PC-3 (cell line): ENCODE measurements around the gene PPP1R8. TPM values are rescaled to one million over a fixed set of nuclear protein-coding genes. Genes with fewer than 3 reads are reported as not detected.

ENCODE experiments used
- ATAC-seq: fragments of 200-7000 bp; cut with Tn5 transposase; 2 replicates; pipeline ENCODE4 v1.9.1; 2020; ENCODE audit warnings: mild to moderate bottlenecking, moderate library complexity
- BruUV-seq: library from RNA; stranded (reverse); fragments of 400-500 nt; replicated peaks from 2 replicates; lab custom pipeline; 2021; lab: Mats Ljungman, UMichigan
- CTCF ChIA-PET: fragments of 300-600 bp; sonication (Branson Sonifier 250); formaldehyde crosslinking; loops from one replicate; lab custom pipeline; 2022; ENCODE audit warnings: antibody characterized with exemption; lab: Charles Lee
- POLR2A ChIA-PET: fragments of 300-600 bp; sonication (Branson Sonifier 250); formaldehyde crosslinking; loops from one replicate; lab custom pipeline; 2022; ENCODE audit warnings: antibody characterized with exemption; ENCODE audit not compliant: unreplicated experiment; lab: Charles Lee
- DNase-seq: peaks from one replicate; pipeline ENCODE4 v3.0.0-alpha.2; 2015
- H2AFZ ChIP-seq: fragments of 300-600 bp; sonication (generic); 2 replicates; pipeline ENCODE4 v1.6.0; 2016; ENCODE audit warnings: antibody characterized with exemption, low read length
- H3F3A ChIP-seq: fragments of 300-600 bp; sonication (generic); one replicate; pipeline ENCODE4 v1.6.0; 2017; ENCODE audit warnings: antibody characterized with exemption, low read length, control low read depth, mild to moderate bottlenecking; ENCODE audit not compliant: unreplicated experiment
- H3K27ac ChIP-seq: fragments of 300-600 bp; sonication (generic); 2 replicates; pipeline ENCODE4 v1.5.1; 2016; ENCODE audit warnings: mild to moderate bottlenecking, low read length
- H3K27me3 ChIP-seq: fragments of 300-600 bp; sonication (generic); 2 replicates; pipeline ENCODE4 v1.6.1; 2016; ENCODE audit warnings: low read length, mixed read lengths
- H3K36me3 ChIP-seq: fragments of 300-600 bp; sonication (generic); 2 replicates; pipeline ENCODE4 v1.6.1; 2016; ENCODE audit warnings: low read depth, mixed run types, low read length, mixed read lengths
- H3K4me1 ChIP-seq: fragments of 300-600 bp; sonication (generic); 2 replicates; pipeline ENCODE4 v1.5.1; 2016; ENCODE audit warnings: low read length; ENCODE audit not compliant: insufficient read depth
- H3K4me2 ChIP-seq: fragments of 300-600 bp; sonication (generic); 2 replicates; pipeline ENCODE4 v1.6.0; 2016; ENCODE audit warnings: low read length
- H3K4me3 ChIP-seq: fragments of 300-600 bp; sonication (generic); 2 replicates; pipeline ENCODE4 v1.5.1; 2016; ENCODE audit warnings: mild to moderate bottlenecking, low read length, mixed read lengths
- H3K79me2 ChIP-seq: fragments of 300-600 bp; sonication (generic); 2 replicates; pipeline ENCODE4 v1.6.1; 2017; ENCODE audit warnings: low read length, mixed read lengths
- H3K9ac ChIP-seq: fragments of 300-600 bp; sonication (generic); 2 replicates; pipeline ENCODE4 v1.6.0; 2016; ENCODE audit warnings: mild to moderate bottlenecking, low read length
- H3K9me2 ChIP-seq: fragments of 300-600 bp; sonication (generic); replicated peaks from 2 replicates; pipeline ENCODE4 v1.6.1; 2016; ENCODE audit warnings: mixed run types, low read length, mixed read lengths
- H3K9me3 ChIP-seq: fragments of 300-600 bp; sonication (generic); 2 replicates; pipeline ENCODE4 v1.6.1; 2016; ENCODE audit warnings: low read length, mixed read lengths
- H4K20me1 ChIP-seq: fragments of 300-600 bp; sonication (generic); 2 replicates; pipeline ENCODE4 v1.6.1; 2016; ENCODE audit warnings: low read length, mixed read lengths
- CTCF ChIP-seq: fragments of 300-600 bp; sonication (generic); conservative IDR thresholded peaks from 2 replicates; pipeline ENCODE4 v1.5.1; 2017; ENCODE audit warnings: antibody characterized with exemption, low read depth, mild to moderate bottlenecking, low read length
- EZH2 ChIP-seq: fragments of 300-600 bp; sonication (generic); IDR thresholded peaks from one replicate; pipeline ENCODE4 v1.6.1; 2017; ENCODE audit warnings: antibody characterized with exemption, mild to moderate bottlenecking, low read length; ENCODE audit not compliant: unreplicated experiment
- EZH2phosphoT487 ChIP-seq: fragments of 300-600 bp; sonication (generic); IDR thresholded peaks from 2 replicates; pipeline ENCODE4 v1.6.1; 2018; ENCODE audit warnings: mild to moderate bottlenecking, antibody characterized with exemption, low read length, borderline replicate concordance
- intact Hi-C: fragments of 100-400 bp; cut with micrococcal nuclease; formaldehyde crosslinking; loops from 2 replicates; pipeline ENCODE4 v1.9.0; 2023
- total RNA-seq: library from RNA; depleted of rRNA; stranded (reverse); fragments of >200 nt; gene quantifications from 2 replicates; pipeline ENCODE4 v1.2.3, GENCODE V29; 2014

Gene PPP1R8
- total RNA-seq, 1 experiment from 2014 or later: 85.0 TPM

- Histone ChIP-seq H3K9ac (peak overlapping the region; percentile 65), H3K79me2 (no peaks in the 10 kb centered on the region), H3K4me2 (peak overlapping the region; percentile 46; the same call in 1 of the 2 replicates), H3K4me3 (no peak overlapping the region), H3K9me3 (no peaks in the 10 kb centered on the region), H3K9me2 (no peaks in the 10 kb centered on the region), H3K36me3 (no peaks in the 10 kb centered on the region), H3F3A (no peaks in the 10 kb centered on the region), H3K4me1 (peaks cover 29% of the 10 kb centered on the region), H3K27me3 (no peaks in the 10 kb centered on the region), H3K27ac (peak overlapping the region; percentile 90), H4K20me1 (no peaks in the 10 kb centered on the region), H2AFZ (peak overlapping the region; percentile 22; the same call in 1 of the 2 replicates)
- BruUV-seq: no TSS peak
- ChIA-PET CTCF (interaction anchor here (0.5 to 0.6 kb wide), 2 partner anchors 93 to 108 kb away, joined by 3 to 4 read pairs; no protein-coding TSS in a partner anchor), POLR2A (no interaction called here)
- no peak for DNase-seq
- peak; percentile 11; the same call in 1 of the 2 replicates for ATAC-seq
- TF ChIP-seq CTCF: no peak
- TF ChIP-seq EZH2: no peak
- TF ChIP-seq EZH2phosphoT487: no peak
- intact Hi-C loops: loop anchor here (1.0 kb wide), 1 partner anchor 12 kb away; no protein-coding TSS in a partner anchor
These were observed 32.9 kb downstream of the PPP1R8 start for GRCh38 chr1:27863538-27863915.

DNA sequence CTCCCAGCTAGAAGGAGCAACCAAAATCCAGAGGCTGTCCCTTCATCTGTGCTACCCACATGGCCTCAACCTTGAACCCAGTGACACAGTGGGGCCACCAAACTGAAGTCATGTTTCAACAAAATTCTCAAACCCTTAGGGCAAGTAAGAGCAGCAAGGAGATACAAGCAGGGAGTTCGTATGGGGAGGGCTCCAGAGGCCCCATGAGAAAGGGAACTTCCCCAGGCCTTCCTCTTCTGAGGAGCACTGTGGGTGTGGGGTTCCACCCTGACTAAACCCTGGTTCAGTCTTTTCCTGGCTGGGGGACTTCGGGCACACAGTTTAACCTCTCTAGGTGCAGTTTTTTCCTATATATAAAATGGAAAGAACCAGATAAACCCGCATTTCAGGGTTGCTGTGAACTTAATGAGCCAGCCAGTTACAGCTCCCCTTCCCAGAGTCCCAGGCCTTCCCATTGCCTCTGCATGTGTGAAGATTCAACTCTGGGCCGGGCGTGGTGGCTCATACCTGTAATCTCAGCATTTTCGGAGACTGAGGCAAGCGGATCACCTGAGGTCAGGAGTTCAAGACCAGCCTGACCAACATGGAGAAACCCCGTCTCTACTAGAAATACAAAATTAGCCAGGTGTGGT, 33.8 kb downstream of the PPP1R8 start:
- no peak overlapping the region for H2AFZ ChIP-seq
- H3K4me1 ChIP-seq: peaks cover 28% of the 10 kb centered on the region
- no peaks in the 10 kb centered on the region for H3K9me3 ChIP-seq
- H3F3A ChIP-seq: no peaks in the 10 kb centered on the region
- DNase-seq (peak; percentile 63), ATAC-seq (no peak)
- H3K36me3 ChIP-seq: no peaks in the 10 kb centered on the region
- peak overlapping the region; percentile 90 for H3K27ac ChIP-seq
- CTCF ChIA-PET: interaction anchor here (0.5 kb wide), 1 partner anchor 107 kb away, joined by 4 read pairs; no protein-coding TSS in a partner anchor
- H3K9ac ChIP-seq: peak overlapping the region; percentile 65; the same call in 1 of the 2 replicates
- no peaks in the 10 kb centered on the region for H3K27me3 ChIP-seq
- intact Hi-C loops: no loop called here
- H3K4me2 ChIP-seq: no peak overlapping the region
- H3K9me2 ChIP-seq: no peaks in the 10 kb centered on the region
- H3K79me2 ChIP-seq: no peaks in the 10 kb centered on the region
- no peak overlapping the region for H3K4me3 ChIP-seq
- BruUV-seq: no TSS peak
- no peaks in the 10 kb centered on the region for H4K20me1 ChIP-seq
- TF ChIP-seq CTCF (no peak), EZH2phosphoT487 (no peak), EZH2 (no peak)
- POLR2A ChIA-PET: no interaction called here

- H3K4me3 ChIP-seq: no peak overlapping the region
- H3K9ac ChIP-seq: no peak overlapping the region
- no TSS peak for BruUV-seq
- ChIA-PET POLR2A (no interaction called here), CTCF (no interaction called here)
- no peaks in the 10 kb centered on the region for H4K20me1 ChIP-seq
- H3F3A ChIP-seq: no peaks in the 10 kb centered on the region
- no peak overlapping the region for H3K4me2 ChIP-seq
- H3K9me3 ChIP-seq: no peaks in the 10 kb centered on the region
- peaks cover 28% of the 10 kb centered on the region for H3K4me1 ChIP-seq
- intact Hi-C loops: no loop called here
- no peak overlapping the region for H3K27ac ChIP-seq
- ATAC-seq (no peak), DNase-seq (no peak)
- H3K36me3 ChIP-seq: no peaks in the 10 kb centered on the region
- TF ChIP-seq CTCF: no peak
- no peak for TF ChIP-seq EZH2
- TF ChIP-seq EZH2phosphoT487: no peak
- H3K79me2 ChIP-seq: no peaks in the 10 kb centered on the region
- no peak overlapping the region for H2AFZ ChIP-seq
- H3K27me3 ChIP-seq: no peaks in the 10 kb centered on the region
- no peaks in the 10 kb centered on the region for H3K9me2 ChIP-seq
These were observed 35.2 kb downstream of the PPP1R8 start for GRCh38 chr1:27865821-27866220.
